ENCODE results near the gene FAM83G. TPM values are rescaled to one million over a fixed set of nuclear protein-coding genes. Genes with fewer than 3 reads are reported as not detected.

Gene FAM83G
- total RNA-seq, 1 experiment from 2014 or later: 38.7 TPM

DNA sequence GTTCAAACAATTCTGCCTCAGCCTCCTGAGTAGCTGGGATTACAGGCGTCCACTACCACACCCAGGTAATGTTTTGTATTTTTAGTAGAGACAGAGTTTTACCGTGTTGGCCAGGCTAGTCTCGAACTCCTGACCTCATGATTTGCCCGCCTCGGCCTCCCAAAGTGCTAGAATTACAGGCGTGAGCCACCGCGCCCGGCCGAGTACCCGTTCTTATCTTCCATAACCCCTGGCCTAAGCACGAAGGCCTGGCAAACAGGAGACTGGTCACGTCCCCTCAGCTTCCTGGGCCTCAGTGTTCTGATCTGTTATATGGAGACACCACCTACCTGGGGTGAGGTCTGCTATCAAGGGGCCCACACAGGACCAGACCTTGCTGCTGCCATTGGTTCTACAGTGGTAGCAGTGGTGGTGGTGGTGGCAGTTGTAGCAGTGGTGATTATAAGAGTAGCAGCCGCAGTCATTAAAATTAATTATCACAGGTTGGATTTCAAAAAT is 51.3 kb downstream of the FAM83G start:
- no peaks in the 10 kb centered on the region for H3K4me1 ChIP-seq (ENCODE audit: insufficient read depth, low read length)
- H3K4me2 ChIP-seq (ENCODE audit: insufficient read depth, insufficient read length, low read length): no peak overlapping the region
- no peak overlapping the region for H3K4ac ChIP-seq (ENCODE audit: low read depth, low read length)
- H2AFZ ChIP-seq (ENCODE audit: low read length): no peak overlapping the region
- Mint-ChIP-seq H3K9me3 (no peaks in the 10 kb centered on the region), H3K4me3 (no peak overlapping the region), H3K36me3 (ENCODE audit: insufficient read depth in 1 of 3, low read depth in 3 of 3) (no peaks in the 10 kb centered on the region), H3K27ac (no peak overlapping the region), H3K4me1 (peaks cover 5 to 8% of the 10 kb centered on the region in 2 experiments; a peak in 2 of 4 replicates), H3K27me3 (ENCODE audit: low read depth) (no peaks in the 10 kb centered on the region; the same call in 1 of the 2 replicates)
- H3K27ac ChIP-seq (ENCODE audit: insufficient read length, low read depth, low read length): no peak overlapping the region
- no CpG with 5 or more reads among the region's 14 CpGs for WGBS (ENCODE audit: extremely low coverage, insufficient read length, low lambda C conversion rate)
- no peak overlapping the region for H3K14ac ChIP-seq (ENCODE audit: insufficient read depth, low read length)
- no peaks in the 10 kb centered on the region for H4K20me1 ChIP-seq (ENCODE audit: control insufficient read depth, insufficient read depth, insufficient read length)
- H2BK15ac ChIP-seq (ENCODE audit: low read depth, low read length): no peak overlapping the region
- H2BK20ac ChIP-seq (ENCODE audit: low read depth, low read length, poor library complexity, severe bottlenecking): no peak overlapping the region
- no peak overlapping the region for H3T11ph ChIP-seq (ENCODE audit: low read length)
- no peaks in the 10 kb centered on the region for H3K79me1 ChIP-seq (ENCODE audit: insufficient read depth, low read depth, low read length, poor library complexity, severe bottlenecking)
- no peak overlapping the region for H3K23ac ChIP-seq (ENCODE audit: insufficient read length, low read depth, low read length)
- no peaks in the 10 kb centered on the region for H3K79me2 ChIP-seq (ENCODE audit: insufficient read depth, low read length)
- no peak overlapping the region for H2BK12ac ChIP-seq (ENCODE audit: insufficient read length, low read depth, low read length)
- no peak overlapping the region for H3K9ac ChIP-seq (ENCODE audit: extremely low read depth, insufficient read length, low read length)
- no peak overlapping the region for H3K56ac ChIP-seq (ENCODE audit: insufficient read length, low read depth, low read length)
- DNase-seq: no peak
- H3K9me3 ChIP-seq (ENCODE audit: control insufficient read depth, low read depth, low read length): no peaks in the 10 kb centered on the region
- no peak overlapping the region for H3K18ac ChIP-seq (ENCODE audit: insufficient read length, low read depth, low read length)
- H3K27me3 ChIP-seq (ENCODE audit: insufficient read depth, low read length): no peaks in the 10 kb centered on the region
- no peak overlapping the region for H4K5ac ChIP-seq (ENCODE audit: insufficient read length, low read depth, low read length)
- H3K23me2 ChIP-seq (ENCODE audit: insufficient read length, low read depth, low read length, poor library complexity, severe bottlenecking): no peaks in the 10 kb centered on the region
- H2BK5ac ChIP-seq (ENCODE audit: insufficient read length, low read length): no peak overlapping the region
- no peak overlapping the region for H4K91ac ChIP-seq (ENCODE audit: insufficient read length, low read depth, low read length)
- no peak overlapping the region for H4K8ac ChIP-seq (replicated peaks; ENCODE audit: insufficient read length, low read depth, low read length)
- TF ChIP-seq, protein P1, sequence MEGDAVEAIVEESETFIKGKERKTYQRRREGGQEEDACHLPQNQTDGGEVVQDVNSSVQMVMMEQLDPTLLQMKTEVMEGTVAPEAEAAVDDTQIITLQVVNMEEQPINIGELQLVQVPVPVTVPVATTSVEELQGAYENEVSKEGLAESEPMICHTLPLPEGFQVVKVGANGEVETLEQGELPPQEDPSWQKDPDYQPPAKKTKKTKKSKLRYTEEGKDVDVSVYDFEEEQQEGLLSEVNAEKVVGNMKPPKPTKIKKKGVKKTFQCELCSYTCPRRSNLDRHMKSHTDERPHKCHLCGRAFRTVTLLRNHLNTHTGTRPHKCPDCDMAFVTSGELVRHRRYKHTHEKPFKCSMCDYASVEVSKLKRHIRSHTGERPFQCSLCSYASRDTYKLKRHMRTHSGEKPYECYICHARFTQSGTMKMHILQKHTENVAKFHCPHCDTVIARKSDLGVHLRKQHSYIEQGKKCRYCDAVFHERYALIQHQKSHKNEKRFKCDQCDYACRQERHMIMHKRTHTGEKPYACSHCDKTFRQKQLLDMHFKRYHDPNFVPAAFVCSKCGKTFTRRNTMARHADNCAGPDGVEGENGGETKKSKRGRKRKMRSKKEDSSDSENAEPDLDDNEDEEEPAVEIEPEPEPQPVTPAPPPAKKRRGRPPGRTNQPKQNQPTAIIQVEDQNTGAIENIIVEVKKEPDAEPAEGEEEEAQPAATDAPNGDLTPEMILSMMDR (conservative IDR thresholded peaks at IDR 0.05): no peak
- H2AK5ac ChIP-seq (ENCODE audit: insufficient read length, low read length): no peak overlapping the region
- no peak overlapping the region for H2BK120ac ChIP-seq (ENCODE audit: low read depth, low read length, poor library complexity, severe bottlenecking)
